GM19397 (cell line): ENCODE data around the gene TNS3.

Experiments used
- ATAC-seq: cut with Tn5 transposase; IDR thresholded peaks from one replicate; pipeline ENCODE4 v1.9.1; 2021; ENCODE audit warnings: mild to moderate bottlenecking, moderate library complexity; ENCODE audit not compliant: unreplicated experiment

The TNS3 gene

DNA sequence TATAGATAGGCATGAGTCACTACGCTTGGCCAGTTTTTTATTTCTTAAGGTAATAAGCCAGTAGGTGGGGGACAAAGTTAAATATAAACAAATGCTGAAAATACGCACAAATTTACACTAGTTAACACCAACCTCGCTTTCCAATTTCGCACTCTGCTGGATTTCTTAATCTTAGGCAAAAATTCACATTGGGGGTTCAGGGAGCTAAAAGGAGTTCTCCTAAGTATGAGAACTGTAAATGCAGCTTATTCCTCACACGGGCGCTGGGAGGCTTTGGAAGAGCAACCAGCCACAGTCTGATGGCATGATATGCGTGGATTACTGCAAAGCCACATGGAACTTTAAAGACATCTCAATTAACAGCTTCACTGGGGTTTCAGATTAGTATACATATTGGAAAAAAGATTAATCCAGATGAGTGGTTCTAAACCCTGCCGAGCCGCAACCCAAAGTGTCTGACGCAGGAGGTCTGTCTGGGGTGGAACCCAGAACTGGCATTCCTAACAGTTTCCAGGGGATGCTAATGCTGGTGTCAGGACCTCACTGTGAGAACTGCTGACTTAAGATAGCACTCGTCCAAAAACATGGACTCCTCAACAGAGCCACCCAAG lies 16.2 kb downstream of the TNS3 start:
- no peak for ATAC-seq

DNA sequence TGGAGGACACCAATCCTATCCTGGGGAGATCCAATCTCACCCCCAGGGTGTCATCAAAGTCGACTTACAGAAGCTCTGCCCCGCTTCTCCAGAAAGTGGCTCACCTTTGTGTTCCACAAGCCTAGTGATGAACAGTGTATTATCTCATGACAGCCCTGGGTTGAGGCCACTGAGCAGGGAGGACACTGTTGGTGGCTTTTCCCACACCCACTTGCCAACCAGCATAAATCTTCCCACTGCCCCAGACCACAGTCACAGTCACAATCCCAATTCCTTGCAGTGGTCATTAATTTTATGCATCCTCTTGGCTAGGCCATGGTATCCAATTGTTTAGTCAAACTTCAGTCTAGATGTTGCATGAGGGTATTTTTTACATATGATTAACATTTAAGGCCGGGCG lies 18.4 kb downstream of the TNS3 start:
- no peak for ATAC-seq

DNA sequence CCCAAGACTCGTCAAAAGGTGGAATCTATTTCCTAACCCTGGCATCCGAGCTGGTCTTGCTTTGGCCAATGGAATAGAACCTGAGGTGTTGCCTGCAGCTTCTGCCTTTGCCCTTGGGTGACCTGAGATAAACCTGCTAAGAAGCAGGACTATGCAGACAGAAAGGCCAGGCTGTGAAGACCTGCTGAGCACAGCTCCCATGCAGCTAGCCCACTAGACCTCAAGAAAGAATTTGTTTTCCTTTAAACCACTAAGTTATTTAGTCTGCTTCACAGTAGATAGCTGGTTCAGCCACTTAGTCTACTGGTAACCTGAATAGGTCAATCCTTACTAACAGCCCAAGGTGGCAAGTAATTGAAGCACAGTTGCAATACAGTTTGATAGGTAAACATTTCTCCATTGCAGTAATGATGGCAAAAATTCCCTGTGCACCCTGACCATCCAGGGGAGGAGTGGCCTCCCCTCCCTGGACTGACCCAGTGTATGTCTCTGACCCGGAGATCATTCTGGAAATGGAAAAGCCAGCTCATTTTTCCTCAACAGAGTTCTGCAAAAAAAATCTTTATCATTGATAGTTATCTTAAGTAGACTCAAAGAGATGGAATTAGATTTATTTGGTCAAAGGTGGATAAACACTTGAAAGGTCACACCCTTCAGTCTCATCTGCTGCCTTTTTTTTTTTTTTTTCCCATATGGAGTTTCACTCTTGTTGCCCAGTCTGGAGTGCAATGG lies 20.0 kb downstream of the TNS3 start:
- ATAC-seq: no peak

DNA sequence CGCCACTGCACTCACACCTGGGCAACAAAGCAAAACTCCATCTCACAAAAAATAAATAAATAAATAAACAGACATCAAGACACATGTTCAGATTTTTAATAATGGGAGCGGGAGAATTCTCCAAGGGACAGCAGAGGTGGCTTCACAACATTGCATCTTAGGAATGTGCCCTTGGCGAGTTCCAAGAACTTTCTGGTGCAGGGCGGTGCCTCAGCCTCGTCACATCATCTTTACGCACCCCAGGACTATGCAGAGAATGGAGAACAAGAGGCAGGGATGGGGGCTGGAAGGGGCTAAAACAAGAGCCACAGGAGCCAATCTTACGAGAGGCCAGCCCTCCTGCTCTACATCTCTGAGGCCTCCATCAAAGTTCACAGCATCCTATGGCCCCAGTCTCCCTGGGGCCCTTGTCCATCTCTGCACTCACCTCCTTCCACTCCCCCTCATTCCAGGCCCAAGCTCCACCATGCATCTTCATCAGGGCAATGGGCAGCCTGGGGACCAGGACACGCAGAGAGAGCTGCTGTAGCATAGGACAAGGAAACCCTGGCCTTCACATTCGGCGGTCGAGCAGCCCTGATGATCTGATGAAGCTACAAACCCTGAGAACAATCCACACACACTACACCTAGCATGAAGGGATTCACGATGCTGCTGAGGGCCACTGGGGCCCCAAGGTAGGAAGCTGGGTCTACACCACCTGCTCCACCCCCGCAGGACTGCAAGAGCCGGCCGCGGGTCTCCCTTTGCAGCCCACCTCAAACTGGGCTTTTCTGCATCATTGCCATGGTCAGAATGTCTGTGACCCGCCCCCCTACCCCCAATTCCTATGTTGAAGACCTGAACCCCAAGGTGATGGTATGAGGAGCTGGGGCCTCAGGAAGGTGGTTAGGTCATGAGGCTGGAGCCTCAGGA lies 22.3 kb downstream of the TNS3 start:
- no peak for ATAC-seq

DNA sequence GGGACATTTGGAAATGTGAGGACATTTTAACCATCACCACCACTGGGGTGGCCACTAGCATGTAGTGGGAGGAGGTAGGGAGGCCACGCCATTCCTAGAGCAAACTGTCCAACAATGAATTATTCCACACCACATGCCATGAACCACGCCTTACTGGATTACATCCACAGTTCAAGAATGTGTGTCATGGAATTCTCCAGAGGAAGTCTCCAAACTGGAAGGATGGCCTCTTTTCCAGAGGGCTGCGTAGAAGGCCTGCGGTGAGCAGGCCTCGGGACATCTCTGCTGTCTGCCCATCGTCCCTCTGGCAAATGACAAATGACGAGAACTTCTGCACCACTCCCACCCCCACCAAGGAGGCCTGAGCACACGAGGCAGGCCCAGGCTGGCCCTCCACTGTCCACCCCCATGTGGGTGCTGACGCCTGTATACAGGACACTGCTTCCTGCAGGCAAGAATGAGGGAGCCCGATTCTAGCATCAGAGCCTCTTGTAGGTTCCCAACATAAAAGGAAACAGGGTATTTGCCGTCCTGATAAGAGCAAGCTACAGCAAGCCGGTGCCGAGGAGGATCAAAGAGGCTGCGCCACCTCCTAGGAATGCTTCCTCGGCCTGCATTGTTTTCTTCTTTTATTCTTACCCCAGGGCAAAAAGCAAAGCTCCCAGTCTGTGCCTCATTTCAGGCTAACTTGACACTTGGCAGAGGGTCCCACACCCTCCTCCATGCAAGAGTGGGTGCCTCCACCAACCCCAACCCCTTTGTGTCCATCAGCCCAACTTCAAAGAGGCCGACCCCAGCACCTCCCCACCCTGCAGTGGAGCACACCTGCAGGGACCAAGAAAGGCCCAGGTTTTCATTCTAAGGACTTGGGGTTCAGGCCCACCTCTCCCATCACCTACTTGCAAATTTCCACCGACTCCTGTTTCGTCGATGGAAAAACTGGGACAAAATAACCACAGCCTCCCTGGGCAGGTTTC lies 23.9 kb downstream of the TNS3 start:
- ATAC-seq: no peak

DNA sequence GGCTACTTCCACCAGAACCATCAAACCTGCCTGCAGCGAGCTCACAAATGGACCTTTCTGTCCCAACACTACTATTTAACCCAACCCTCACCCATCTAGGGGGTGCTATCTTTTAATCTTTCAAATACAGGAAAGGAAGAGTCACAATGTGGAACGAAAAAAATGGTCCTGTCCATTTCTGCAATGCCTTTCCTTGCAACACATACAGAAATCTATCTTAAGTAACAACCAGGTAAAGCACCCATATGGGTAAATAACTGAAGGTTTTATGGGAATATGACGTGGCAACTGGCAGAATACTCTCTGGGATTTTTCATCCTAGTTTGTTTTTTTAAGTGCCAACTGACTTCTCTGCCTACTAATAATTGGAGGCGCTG lies 24.6 kb downstream of the TNS3 start:
- ATAC-seq: no peak

DNA sequence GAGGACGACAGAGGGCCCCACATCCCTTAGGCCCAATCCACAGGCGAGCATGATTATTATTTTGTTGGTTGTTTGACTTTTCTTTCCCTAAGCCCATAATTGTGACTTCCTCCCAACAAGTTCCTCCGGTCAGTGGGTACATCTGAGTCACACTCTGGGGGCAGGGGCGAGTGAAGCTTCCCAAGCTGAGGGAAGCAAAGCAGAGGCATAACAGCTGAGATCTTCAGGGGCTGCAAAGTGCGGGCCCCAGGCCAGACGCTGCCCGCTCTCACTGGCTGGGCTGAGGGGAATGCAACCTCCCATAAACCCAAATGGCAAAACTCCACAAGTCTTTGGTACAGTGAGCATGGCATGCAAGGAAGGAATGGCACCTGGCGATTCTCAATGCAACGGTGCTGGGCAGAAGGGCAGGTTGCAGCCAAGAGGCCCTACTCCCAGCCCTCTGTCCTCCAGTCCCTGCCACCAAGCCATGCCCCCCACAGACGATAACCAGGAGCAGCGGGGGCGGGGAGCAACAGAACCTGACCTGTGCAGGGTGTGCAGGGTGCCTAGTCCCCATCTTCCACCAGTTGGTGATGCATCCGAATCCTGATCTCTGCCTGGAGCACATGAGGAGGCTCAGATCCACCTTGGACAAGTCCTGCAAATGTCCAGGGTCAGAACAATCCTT lies 25.3 kb downstream of the TNS3 start:
- no peak for ATAC-seq

DNA sequence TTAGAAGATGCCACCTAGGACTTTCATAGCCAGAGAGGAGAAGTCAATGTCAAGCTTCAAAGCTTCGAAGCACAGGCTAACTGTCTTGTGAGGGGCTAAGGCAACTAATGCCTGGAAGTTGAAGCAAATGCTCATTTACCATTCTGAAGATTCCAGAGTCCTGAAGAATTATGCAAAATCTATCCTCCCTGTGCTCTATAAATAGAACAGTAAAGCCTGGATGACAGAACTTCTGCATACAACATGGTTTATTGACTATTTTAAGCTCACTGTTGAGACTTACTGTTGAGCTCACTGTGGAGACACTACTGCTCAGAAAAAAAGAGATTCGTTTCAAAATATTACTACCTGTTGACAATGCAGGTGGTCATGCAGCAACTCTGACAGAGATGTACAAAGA lies 28.6 kb downstream of the TNS3 start:
- ATAC-seq: no peak

DNA sequence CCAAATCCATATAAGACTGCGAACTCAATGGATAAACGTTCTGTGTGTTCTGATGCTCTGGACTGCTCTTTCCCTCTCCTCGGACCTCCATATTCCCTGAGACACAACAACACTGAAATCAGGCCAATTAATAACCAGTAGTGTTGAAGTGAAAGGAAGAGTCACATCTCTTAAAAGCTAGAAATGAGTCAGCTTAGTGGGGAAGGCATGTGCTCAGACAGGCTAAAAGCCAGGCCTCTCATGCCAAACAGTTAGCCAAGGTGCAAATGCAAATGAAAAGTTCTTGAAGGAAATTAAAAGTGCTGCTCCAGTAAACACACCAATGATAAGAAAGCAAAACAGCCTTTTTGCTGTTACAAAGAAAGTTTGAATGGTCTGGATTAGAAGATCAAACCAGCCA lies 29.3 kb downstream of the TNS3 start:
- peak; percentile 93 for ATAC-seq

DNA sequence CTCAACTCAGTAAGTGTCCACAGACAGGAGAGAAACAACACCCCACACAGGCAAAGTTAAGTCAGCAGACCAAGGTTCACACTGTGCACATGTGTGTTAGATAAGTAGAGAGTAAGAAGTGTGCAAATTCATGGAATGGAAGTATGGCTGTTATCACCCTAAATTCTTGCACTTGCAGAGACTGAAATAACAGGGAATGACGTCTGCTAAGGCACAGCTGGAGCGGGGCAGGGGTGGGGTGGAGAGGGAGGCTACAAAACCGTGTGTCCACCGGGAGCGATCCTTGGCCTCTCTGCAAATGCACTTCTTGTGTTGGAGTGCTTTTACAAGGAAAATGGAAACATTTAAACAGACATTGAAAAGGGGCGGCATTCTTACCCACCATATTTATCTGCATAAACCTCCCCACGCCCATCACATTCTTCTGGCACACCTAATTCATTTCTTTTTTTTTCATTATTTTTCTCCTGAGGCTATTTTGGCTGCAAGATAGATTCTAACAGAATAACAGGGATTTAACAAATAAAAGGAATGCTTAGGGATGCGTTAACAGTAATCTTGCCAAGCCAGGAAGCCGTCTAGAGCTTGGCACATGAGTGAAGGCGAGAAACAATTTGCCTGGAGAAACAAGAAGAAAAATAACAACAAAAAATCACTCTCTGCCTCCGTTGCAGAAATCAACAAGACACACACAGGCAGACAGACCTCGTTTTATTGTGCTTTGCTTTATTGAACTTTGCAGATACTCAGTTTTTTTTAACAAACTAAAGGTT lies 30.1 kb downstream of the TNS3 start:
- ATAC-seq: no peak

DNA sequence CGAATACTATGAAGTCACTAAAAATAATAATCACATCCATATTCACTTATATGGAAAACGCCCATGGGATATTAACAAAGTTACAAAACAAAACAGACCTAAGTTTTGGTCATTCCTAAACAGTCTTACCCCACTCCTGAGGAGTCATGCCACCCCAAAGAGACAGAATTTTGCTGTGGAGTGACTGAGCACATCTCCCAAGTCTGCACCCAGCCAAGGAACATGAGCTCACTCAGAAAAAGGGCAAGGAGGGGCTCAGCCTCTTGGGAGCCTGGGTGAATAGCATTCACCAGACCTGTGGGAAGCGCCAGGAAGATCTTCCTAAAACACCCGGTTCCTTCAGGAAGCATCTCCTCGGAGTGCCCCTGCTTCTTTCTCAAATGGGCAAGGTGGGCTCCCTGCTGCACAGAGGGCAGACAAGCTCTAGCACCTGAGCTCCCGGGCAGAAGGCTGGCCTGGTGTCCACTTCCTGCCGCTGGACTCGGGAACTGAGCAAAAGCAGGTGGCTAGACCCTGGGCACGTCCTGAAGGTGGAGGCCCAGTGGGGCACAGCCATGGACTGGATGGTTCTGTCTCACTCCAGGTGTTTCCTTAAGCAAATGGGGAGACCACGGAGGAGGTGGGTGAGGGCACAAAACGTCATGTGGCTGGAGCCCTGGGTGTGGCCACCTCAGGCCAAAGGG lies 31.0 kb downstream of the TNS3 start:
- ATAC-seq: no peak

DNA sequence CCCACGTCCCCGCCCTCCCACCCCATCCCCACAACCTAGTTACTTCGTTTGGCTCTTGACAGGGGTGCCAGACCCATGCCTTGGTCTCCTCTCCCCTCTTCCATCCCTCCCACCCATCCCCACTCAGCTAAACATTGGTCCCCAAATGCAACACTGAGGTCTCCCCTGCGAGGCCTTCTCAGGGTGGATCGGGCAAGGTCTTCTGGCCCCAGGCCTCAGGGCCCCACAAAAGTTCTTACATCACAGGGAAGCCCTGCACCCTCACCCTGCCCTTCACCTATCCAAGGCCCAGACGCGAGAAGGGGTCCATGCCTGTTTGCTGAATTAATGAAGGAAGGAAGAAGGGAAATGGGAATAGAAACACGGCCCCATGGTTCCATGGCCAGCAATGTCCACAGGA lies 32.0 kb downstream of the TNS3 start:
- ATAC-seq: no peak

DNA sequence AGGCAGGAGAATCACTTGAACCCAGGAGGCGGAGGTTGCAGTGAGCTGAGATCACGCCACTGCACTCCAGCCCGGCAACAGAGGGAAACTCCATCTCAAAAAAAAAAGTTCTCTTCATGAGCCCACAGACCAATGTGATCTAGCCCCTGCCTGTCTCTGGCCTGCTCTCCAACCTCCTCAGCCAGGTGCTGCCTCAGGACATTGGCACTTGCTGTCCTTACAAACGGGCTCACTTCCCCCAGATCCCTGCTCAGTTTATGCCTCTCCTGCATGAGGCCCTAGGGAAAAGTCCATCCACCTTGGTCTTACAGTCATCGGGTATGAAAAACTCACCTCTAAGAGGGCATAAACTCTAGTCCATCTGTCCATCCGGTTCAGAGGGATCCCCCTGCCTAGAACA lies 32.5 kb downstream of the TNS3 start:
- no peak for ATAC-seq

DNA sequence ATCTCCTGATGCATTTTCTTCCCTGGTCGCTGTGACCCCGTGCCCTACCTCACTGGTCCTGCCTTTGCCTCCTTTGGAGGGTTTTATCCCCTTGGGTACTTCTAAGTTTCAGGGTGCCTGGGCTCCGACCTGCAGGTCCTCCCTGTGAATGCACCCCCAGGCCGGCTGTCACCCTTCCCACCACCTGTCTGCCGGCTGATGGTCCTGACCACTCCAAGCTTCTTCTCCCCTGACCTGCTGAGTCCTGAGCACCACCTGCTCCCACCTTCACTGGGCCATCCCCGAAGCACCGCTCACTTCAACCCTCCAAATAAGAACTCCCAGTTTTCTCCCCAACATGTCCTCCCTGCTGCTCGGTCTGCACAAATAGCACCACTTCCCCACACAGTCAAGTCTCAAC lies 33.4 kb downstream of the TNS3 start:
- no peak for ATAC-seq

DNA sequence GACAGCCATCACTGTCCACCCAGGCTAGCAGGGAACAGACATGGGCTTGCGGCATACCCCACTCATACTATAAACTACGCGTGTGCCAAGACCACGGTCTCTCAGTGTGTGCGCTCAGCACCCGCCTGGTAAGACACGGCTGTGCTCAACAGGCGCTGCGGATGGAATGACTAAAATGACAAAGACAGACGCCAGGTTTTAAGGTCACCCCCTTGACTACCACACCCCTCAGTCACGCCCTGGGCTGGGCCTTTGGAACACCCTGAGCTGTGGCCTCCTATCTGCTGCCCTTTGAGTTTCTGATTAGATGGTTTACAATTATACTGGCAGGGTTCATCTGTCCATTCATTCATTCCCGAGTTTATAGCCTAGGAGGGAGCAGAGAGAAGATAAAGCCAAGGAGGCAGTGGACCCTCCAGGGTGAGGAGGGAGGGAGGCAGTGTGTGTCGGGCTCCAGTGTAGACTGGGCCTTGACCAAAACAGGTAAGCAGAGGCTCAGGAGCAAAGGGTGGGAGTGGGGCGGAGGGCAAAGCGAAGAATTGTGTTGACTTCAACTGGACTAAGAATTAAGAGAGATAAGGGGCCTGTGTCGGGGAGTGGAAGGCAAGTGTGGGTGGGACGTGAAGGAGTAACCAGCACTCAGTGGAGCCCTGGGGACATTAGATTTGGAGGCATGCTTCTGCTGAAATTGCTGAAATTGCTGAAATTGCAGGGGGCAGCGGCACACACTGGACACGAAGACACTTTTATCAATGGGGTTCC lies 35.0 kb downstream of the TNS3 start:
- no peak for ATAC-seq

DNA sequence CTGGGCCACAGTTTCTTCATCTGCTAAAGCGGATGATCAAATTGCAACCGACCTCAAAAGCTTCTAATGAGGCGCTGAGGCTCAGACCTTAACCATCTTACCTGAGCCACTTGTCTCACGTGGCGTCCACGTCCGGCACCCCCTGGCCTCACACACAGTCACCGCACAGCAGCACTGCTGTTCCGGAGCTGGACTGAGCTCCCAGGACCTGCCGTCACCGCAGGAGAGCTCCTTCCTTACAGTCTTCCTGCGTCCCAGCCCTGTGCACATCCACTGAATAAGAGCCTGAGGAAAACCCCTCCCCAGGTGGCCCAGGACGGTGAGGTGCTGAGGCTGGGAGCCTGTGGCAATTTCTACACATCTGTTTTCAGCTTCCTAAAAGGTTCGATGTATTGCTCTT lies 35.7 kb downstream of the TNS3 start:
- ATAC-seq: no peak

DNA sequence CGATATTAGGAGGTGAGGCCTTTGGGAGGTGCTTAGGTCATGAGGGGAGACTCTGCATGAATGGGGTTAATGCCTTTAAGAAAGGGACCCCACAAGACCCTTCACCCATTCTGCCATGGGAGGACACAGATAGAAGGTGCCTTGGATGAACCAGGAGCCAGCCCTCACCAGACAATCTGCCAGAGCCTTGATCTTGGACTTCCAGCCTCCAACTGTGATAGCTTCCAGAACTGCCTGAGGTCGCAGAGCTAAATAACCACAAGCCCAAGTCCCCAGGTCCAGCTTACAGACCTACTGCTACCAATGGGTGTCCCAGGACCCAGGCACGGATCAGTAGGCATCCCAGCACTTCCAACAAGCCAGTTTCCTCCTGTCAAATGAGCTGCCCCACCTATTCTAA lies 37.5 kb downstream of the TNS3 start:
- ATAC-seq: no peak

DNA sequence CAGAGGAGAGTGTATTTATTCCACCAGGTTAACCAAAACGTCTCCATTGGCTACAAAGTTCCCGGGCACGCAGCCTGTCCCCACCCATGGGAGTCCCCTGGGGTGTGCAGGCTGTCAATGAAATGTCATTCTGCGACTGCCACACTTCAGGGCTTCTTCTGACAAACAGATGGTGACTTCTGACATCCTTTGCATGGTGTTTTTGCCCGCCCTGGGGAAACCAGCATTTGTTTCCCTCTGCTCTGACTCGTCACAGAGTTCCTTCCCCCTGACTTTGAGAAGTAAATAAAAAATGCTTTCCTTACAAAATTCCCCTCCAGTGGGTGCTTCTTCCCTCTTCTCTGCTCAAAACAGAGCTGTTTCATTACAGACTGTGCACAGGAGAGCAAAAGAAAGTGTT lies 38.2 kb downstream of the TNS3 start:
- peak; percentile 54 for ATAC-seq
